Measurements from ENCODE around the gene CADM1.

Gene CADM1

GRCh38 chr11:115247361-115247760 lies 256.9 kb downstream of the CADM1 start:
- Mint-ChIP-seq H3K27me3 (no peaks in the 10 kb centered on the region), H3K4me1 (no peaks in the 10 kb centered on the region), H3K36me3 (no peaks in the 10 kb centered on the region), H3K27ac (no peak overlapping the region), H3K9me3 (no peaks in the 10 kb centered on the region), H3K4me3 (no peak overlapping the region)
- no peak for ATAC-seq (replicated peaks)
- no peak for DNase-seq

- DNase-seq: no peak
- H3K36me3 Mint-ChIP-seq: no peaks in the 10 kb centered on the region
- H3K27ac Mint-ChIP-seq: no peak overlapping the region
- H3K27me3 Mint-ChIP-seq: no peaks in the 10 kb centered on the region
- H3K9me3 Mint-ChIP-seq: no peaks in the 10 kb centered on the region
- H3K4me1 Mint-ChIP-seq: no peaks in the 10 kb centered on the region
- no peak for ATAC-seq (replicated peaks)
- H3K4me3 Mint-ChIP-seq: no peak overlapping the region
These were observed 259.5 kb downstream of the CADM1 start for GRCh38 chr11:115244758-115245157.

- H3K4me3 Mint-ChIP-seq: no peak overlapping the region
- H3K9me3 Mint-ChIP-seq: no peaks in the 10 kb centered on the region
- no peaks in the 10 kb centered on the region for H3K27me3 Mint-ChIP-seq
- H3K27ac Mint-ChIP-seq: no peak overlapping the region
- ATAC-seq (replicated peaks) (no peak), DNase-seq (no peak)
- no peaks in the 10 kb centered on the region for H3K36me3 Mint-ChIP-seq
- H3K4me1 Mint-ChIP-seq: no peaks in the 10 kb centered on the region
These were observed 259.9 kb downstream of the CADM1 start for GRCh38 chr11:115244296-115244695.

DNA sequence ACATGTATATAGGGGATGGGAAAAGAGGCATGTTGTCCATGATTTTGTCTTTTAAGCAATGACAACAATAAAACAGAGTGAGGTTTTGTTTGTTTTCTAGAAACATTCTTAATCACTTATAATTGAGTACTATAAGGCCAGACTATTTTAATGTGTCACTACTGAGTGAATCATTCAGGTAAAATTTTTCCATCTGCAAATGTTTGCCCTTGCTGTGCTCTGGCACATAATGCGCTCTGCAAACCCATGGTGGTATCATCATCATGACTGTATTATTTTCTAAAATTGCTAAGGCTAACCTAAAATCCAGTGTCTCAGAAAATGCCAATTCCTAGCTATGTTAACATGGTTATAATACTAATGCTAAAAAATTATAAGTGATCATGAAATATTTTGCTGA lies 261.2 kb downstream of the CADM1 start:
- no peak overlapping the region for H3K4me3 Mint-ChIP-seq
- ATAC-seq (replicated peaks): no peak

DNA sequence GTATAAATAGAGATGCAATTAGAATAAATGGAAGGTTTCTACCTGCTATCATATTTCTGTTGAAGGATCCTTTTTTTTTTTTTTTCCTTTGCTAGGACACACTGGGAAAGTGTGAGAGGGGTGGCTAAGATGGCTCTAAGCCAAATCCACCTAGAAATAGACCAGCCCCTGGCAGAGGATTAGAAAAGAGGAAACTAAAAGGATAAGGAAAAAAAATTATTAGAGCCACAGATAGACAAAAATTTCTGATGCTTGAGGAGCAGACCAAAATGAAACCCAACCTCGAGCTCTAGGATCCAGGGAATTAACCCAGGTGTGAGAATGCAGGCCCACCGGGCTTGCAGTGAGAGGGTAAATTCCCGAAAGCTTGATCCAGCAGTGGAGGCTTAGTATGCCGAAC lies 262.3 kb downstream of the CADM1 start:
- H3K4me3 Mint-ChIP-seq: no peak overlapping the region
- no peaks in the 10 kb centered on the region for H3K4me1 Mint-ChIP-seq
- ATAC-seq (replicated peaks) (no peak), DNase-seq (no peak)
- H3K36me3 Mint-ChIP-seq: no peaks in the 10 kb centered on the region
- no peak overlapping the region for H3K27ac Mint-ChIP-seq
- H3K9me3 Mint-ChIP-seq: no peaks in the 10 kb centered on the region
- H3K27me3 Mint-ChIP-seq: no peaks in the 10 kb centered on the region

More for the DNA sequence above, 261.2 kb downstream of the CADM1 start:
- Mint-ChIP-seq H3K4me1 (no peaks in the 10 kb centered on the region), H3K9me3 (no peaks in the 10 kb centered on the region), H3K36me3 (no peaks in the 10 kb centered on the region), H3K27me3 (no peaks in the 10 kb centered on the region), H3K27ac (no peak overlapping the region)
- DNase-seq: no peak

DNA sequence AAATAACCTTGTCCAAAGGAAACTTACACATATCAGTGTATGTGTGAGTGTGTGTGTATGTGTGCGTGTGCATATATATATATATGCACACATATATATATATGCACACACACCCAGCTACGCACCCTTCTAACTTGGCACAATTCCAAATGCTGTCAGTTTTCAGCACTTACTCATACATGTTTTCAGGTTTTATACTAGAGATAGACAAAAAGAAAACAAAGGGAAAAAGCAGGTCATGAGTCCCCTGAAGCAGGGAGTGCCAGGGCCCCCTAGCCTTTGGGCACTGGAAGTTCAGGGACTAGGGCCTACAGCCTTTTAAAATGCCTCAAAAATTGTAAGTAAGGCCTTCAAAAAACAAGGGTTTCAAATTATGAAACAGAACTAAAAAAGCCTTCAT lies 265.4 kb downstream of the CADM1 start:
- Mint-ChIP-seq H3K9me3 (no peaks in the 10 kb centered on the region), H3K27me3 (no peaks in the 10 kb centered on the region), H3K36me3 (no peaks in the 10 kb centered on the region), H3K4me1 (no peaks in the 10 kb centered on the region), H3K27ac (no peak overlapping the region), H3K4me3 (no peak overlapping the region)
- DNase-seq: no peak
- no peak for ATAC-seq (replicated peaks)

DNA sequence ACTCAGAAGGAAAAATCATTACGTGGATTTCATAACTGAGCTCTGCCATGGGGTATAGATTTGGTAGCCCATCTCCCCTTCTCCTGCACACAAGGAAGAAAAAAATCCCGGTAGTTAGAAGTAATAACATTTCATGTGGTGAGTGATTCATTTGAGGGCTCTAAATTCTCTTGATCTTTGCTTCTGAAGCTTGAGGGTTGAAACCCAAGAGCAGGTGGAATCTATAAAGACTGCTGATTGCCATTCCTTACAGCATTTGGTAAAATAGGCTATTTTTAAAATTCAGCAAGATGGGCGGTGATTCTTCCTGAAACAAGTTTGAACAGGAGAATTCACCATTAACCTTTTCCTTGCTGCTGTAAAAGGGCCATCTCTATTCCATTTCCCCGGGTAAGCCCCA lies 266.1 kb downstream of the CADM1 start:
- DNase-seq (no peak), ATAC-seq (replicated peaks) (no peak)
- Mint-ChIP-seq H3K27ac (no peak overlapping the region), H3K36me3 (no peaks in the 10 kb centered on the region), H3K4me3 (no peak overlapping the region), H3K9me3 (no peaks in the 10 kb centered on the region), H3K4me1 (no peaks in the 10 kb centered on the region), H3K27me3 (no peaks in the 10 kb centered on the region)

GRCh38 chr11:115237578-115237977 lies 266.6 kb downstream of the CADM1 start:
- DNase-seq (no peak), ATAC-seq (replicated peaks) (no peak)
- Mint-ChIP-seq H3K27me3 (no peaks in the 10 kb centered on the region), H3K4me1 (no peaks in the 10 kb centered on the region), H3K27ac (no peak overlapping the region), H3K4me3 (no peak overlapping the region), H3K36me3 (no peaks in the 10 kb centered on the region), H3K9me3 (no peaks in the 10 kb centered on the region)

- H3K27ac Mint-ChIP-seq: no peak overlapping the region
These were observed 269.4 kb downstream of the CADM1 start for GRCh38 chr11:115234794-115235193.

DNA sequence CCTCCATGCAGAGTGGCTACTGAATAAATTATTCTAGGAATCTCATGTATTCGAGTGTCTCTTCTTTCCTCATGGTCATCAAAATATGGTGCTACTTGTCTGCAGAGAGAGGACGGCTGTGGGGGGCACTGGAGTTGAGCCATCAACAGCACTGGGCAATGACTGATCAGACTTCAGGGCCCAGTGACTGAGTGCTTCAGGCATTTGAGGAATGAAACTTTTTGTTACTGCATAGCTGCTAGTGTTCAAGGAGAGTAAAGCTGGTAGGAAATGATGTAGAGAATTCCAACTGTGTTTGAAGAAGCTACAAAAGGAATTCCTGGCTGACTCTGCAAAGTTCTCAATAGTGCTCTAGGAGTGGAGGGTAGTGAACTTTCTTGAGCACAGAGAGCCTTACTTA lies 277.7 kb downstream of the CADM1 start:
- Mint-ChIP-seq H3K4me3 (no peak overlapping the region), H3K9me3 (peaks cover 0 to 3% of the 10 kb centered on the region in 2 donors), H3K27ac (no peak overlapping the region), H3K36me3 (no peaks in the 10 kb centered on the region), H3K4me1 (no peaks in the 10 kb centered on the region), H3K27me3 (peaks cover 0 to 3% of the 10 kb centered on the region in 2 donors)
- no peak for ATAC-seq (replicated peaks)
- no peak for DNase-seq

More at GRCh38 chr11:115234794-115235193, 269.4 kb downstream of the CADM1 start:
- Mint-ChIP-seq H3K36me3 (no peaks in the 10 kb centered on the region), H3K27me3 (no peaks in the 10 kb centered on the region), H3K9me3 (peaks cover 0 to 2% of the 10 kb centered on the region in 2 donors), H3K4me1 (no peaks in the 10 kb centered on the region), H3K4me3 (no peak overlapping the region)
- DNase-seq (no peak), ATAC-seq (replicated peaks) (no peak)

GRCh38 chr11:115224551-115224950 lies 279.7 kb downstream of the CADM1 start:
- Mint-ChIP-seq H3K27me3 (peaks cover 0 to 3% of the 10 kb centered on the region in 2 donors), H3K36me3 (no peaks in the 10 kb centered on the region), H3K4me1 (no peaks in the 10 kb centered on the region), H3K4me3 (no peak overlapping the region), H3K27ac (no peak overlapping the region), H3K9me3 (peaks cover 0 to 1% of the 10 kb centered on the region in 2 donors)
- ATAC-seq (replicated peaks): no peak
- no peak for DNase-seq

GRCh38 chr11:115222863-115223530 lies 281.2 kb downstream of the CADM1 start:
- H3K4me3 Mint-ChIP-seq: no peak overlapping the region
- no peak for DNase-seq
- peak in 1 of 2 donors; percentile 57 for ATAC-seq (replicated peaks)
- no peaks in the 10 kb centered on the region for H3K4me1 Mint-ChIP-seq
- H3K36me3 Mint-ChIP-seq: no peaks in the 10 kb centered on the region
- H3K27ac Mint-ChIP-seq: peak overlapping the region; percentile 25
- peaks cover 0 to 1% of the 10 kb centered on the region in 2 donors for H3K9me3 Mint-ChIP-seq
- H3K27me3 Mint-ChIP-seq: peaks cover 0 to 3% of the 10 kb centered on the region in 2 donors

DNA sequence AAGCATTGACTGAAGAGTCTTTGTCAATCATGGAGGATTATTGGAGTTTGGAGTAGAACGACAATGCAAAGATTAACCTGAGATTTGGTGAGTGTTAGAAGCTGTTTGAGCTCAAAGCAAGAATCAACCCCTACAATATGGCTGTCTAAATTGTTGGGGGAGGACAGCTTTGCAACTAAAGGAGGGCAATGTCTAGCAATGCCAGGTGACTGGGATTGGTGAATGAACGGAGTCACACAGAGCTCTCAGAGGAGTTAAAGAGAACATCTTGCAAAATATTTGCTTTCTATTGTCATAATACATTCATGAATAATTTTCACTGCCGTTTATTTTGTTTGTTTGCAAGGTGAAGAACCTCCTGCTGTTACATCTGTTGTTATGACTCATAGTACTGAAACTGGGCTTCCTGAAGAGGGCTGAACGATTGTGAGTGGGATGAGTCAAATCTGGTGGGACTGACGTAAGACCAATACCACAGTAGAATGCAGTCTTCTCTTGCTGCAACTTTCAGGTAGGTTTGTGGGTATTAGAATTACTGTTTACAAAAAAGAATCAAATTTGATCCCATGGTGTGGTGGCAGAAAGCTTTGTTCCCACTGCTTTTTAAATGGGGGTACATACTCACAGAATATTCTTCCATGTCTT lies 281.9 kb downstream of the CADM1 start:
- Mint-ChIP-seq H3K36me3 (no peaks in the 10 kb centered on the region), H3K27ac (no peak overlapping the region), H3K4me3 (no peak overlapping the region), H3K9me3 (peaks cover 0 to 1% of the 10 kb centered on the region in 2 donors), H3K4me1 (no peaks in the 10 kb centered on the region), H3K27me3 (peaks cover 0 to 3% of the 10 kb centered on the region in 2 donors)
- peak; percentile 59 to 89 for ATAC-seq (replicated peaks)
- peak; percentile 4 for DNase-seq

- H3K4me1 Mint-ChIP-seq: no peaks in the 10 kb centered on the region
- H3K9me3 Mint-ChIP-seq: peaks cover 0 to 1% of the 10 kb centered on the region in 2 donors
- no peak overlapping the region for H3K27ac Mint-ChIP-seq
- no peak overlapping the region for H3K4me3 Mint-ChIP-seq
- H3K36me3 Mint-ChIP-seq: no peaks in the 10 kb centered on the region
- H3K27me3 Mint-ChIP-seq: peaks cover 0 to 3% of the 10 kb centered on the region in 2 donors
- DNase-seq: no peak
- no peak for ATAC-seq (replicated peaks)
These were observed 282.6 kb downstream of the CADM1 start for GRCh38 chr11:115221461-115222069.

DNA sequence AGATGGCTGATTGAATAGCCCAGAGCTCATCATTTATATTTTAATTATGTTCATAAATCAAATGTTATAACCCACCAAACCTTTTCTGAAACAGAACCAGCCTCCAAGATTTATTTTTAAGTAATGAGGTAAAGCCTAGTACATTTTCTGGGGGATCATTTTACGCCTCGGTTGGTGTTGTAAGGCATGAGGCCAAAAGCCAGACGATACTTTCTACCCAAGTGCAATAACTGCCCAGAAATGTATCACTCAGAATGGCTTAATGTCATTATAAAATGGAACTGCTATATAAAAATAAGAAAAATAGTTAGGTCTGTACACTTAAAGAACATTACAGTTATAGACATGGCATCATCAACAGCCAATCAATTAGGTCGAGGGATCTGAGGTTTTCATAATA lies 283.3 kb downstream of the CADM1 start:
- H3K9me3 Mint-ChIP-seq: peaks cover 0 to 1% of the 10 kb centered on the region in 2 donors
- DNase-seq: no peak
- peaks cover 0 to 3% of the 10 kb centered on the region in 2 donors for H3K27me3 Mint-ChIP-seq
- H3K36me3 Mint-ChIP-seq: no peaks in the 10 kb centered on the region
- no peaks in the 10 kb centered on the region for H3K4me1 Mint-ChIP-seq
- H3K27ac Mint-ChIP-seq: no peak overlapping the region
- no peak overlapping the region for H3K4me3 Mint-ChIP-seq
- ATAC-seq (replicated peaks): no peak

Data from stimulated activated naive B cell treated with anti-CD40 and anti-IgM and Interleukin-4, amounts not matched to agents 10 μg/mL and 1 μg/mL and 100 μg/mL, for 72 hours (primary cell).